SK-N-SH treated with all-trans-retinoic acid at 6 μM for 48 hours (cell line): ENCODE data around the gene MFRP.

Experiments
- ATAC-seq: fragments of 200-7000 bp; cut with Tn5 transposase; 3 replicates; pipeline ENCODE4 v1.9.1; 2020; ENCODE audit warnings: mild to moderate bottlenecking, moderate library complexity
- ARNTL ChIP-seq: fragments of 450-650 bp; formaldehyde crosslinking; IDR thresholded peaks from 2 replicates; pipeline ENCODE4 v1.5.0; 2020; ENCODE audit warnings: low read depth, mild to moderate bottlenecking, moderate library complexity, borderline replicate concordance
- BACH2 ChIP-seq: fragments of 250-450 bp; sonication (Bioruptor Pico); IDR thresholded peaks from 2 replicates; pipeline ENCODE4 v1.9.0; 2021; ENCODE audit warnings: mild to moderate bottlenecking, borderline replicate concordance
- CREB5 ChIP-seq: fragments of 250-450 bp; sonication (Bioruptor Pico); IDR thresholded peaks from 2 replicates; pipeline ENCODE4 v1.5.1; 2020; ENCODE audit warnings: low read depth, mild to moderate bottlenecking, moderate library complexity
- CSDC2 ChIP-seq: fragments of 250-450 bp; sonication (Bioruptor Pico); IDR thresholded peaks from 2 replicates; pipeline ENCODE4 v1.5.0; 2020; ENCODE audit warnings: mild to moderate bottlenecking, moderate library complexity
- ESRRG ChIP-seq: fragments of 250-450 bp; sonication (Bioruptor Pico); IDR thresholded peaks from 2 replicates; pipeline ENCODE4 v1.6.1; 2021; ENCODE audit warnings: mild to moderate bottlenecking
- GLIS3 ChIP-seq: fragments of 250-450 bp; sonication (Bioruptor Pico); IDR thresholded peaks from 2 replicates; pipeline ENCODE4 v1.5.0; 2020; ENCODE audit warnings: mild to moderate bottlenecking, moderate library complexity
- PATZ1 ChIP-seq: fragments of 250-450 bp; sonication (Bioruptor Pico); IDR thresholded peaks from 2 replicates; pipeline ENCODE4 v1.8.0; 2020; ENCODE audit warnings: mild to moderate bottlenecking, moderate library complexity, borderline replicate concordance
- POU6F1 ChIP-seq: fragments of 250-450 bp; sonication (Bioruptor Pico); IDR thresholded peaks from 2 replicates; pipeline ENCODE4 v1.8.0; 2021; ENCODE audit warnings: low read depth, mild to moderate bottlenecking, moderate library complexity, borderline replicate concordance
- PPARA ChIP-seq: fragments of 250-450 bp; sonication (Bioruptor Pico); IDR thresholded peaks from 2 replicates; pipeline ENCODE4 v1.5.0; 2020; ENCODE audit warnings: mild to moderate bottlenecking, borderline replicate concordance
- RARB ChIP-seq: fragments of 250-450 bp; sonication (Bioruptor Pico); IDR thresholded peaks from 2 replicates; pipeline ENCODE4 v1.8.0; 2021; ENCODE audit warnings: mild to moderate bottlenecking, moderate library complexity
- SNAI2 ChIP-seq: fragments of 250-450 bp; sonication (Bioruptor Pico); IDR thresholded peaks from 2 replicates; pipeline ENCODE4 v1.5.0; 2020; ENCODE audit warnings: mild to moderate bottlenecking, moderate library complexity
- TOX ChIP-seq: fragments of 250-450 bp; sonication (Bioruptor Pico); IDR thresholded peaks from 2 replicates; pipeline ENCODE4 v1.8.0; 2021; ENCODE audit warnings: mild to moderate bottlenecking, moderate library complexity, borderline replicate concordance
- TSHZ2 ChIP-seq: fragments of 250-450 bp; sonication (Bioruptor Pico); IDR thresholded peaks from 2 replicates; pipeline ENCODE4 v1.5.0; 2020; ENCODE audit warnings: mild to moderate bottlenecking, moderate library complexity
- ZC3H10 ChIP-seq: fragments of 250-450 bp; sonication (Bioruptor Pico); IDR thresholded peaks from 2 replicates; pipeline ENCODE4 v1.5.1; 2021; ENCODE audit warnings: mild to moderate bottlenecking, moderate library complexity
- ZFP3 ChIP-seq: fragments of 250-450 bp; sonication (Bioruptor Pico); IDR thresholded peaks from 2 replicates; pipeline ENCODE4 v1.5.0; 2020; ENCODE audit warnings: mild to moderate bottlenecking, moderate library complexity
- ZFP30 ChIP-seq: fragments of 450-650 bp; formaldehyde crosslinking; IDR thresholded peaks from 2 replicates; pipeline ENCODE4 v1.5.0; 2022; ENCODE audit warnings: mild to moderate bottlenecking, moderate library complexity
- ZNF70 ChIP-seq: fragments of 450-650 bp; formaldehyde crosslinking; IDR thresholded peaks from 2 replicates; pipeline ENCODE4 v1.5.0; 2020; ENCODE audit warnings: mild to moderate bottlenecking, moderate library complexity

Gene MFRP

GRCh38 chr11:119315131-119316015 lies 31.1 kb downstream of the MFRP start:
- no peak for TF ChIP-seq TSHZ2 (CRISPR knock-in tag)
- peak; percentile 38 for ATAC-seq

- TF ChIP-seq PATZ1 (CRISPR knock-in tag): no peak
- TF ChIP-seq ZFP30 (CRISPR knock-in tag): no peak
- TF ChIP-seq ZFP3 (CRISPR knock-in tag): no peak
- TF ChIP-seq ZC3H10 (CRISPR knock-in tag): no peak
- TF ChIP-seq CSDC2: no peak
- TF ChIP-seq ZNF70: no peak
- TF ChIP-seq ARNTL: no peak
- TF ChIP-seq GLIS3: no peak
- no peak for TF ChIP-seq RARB (CRISPR knock-in tag)
- TF ChIP-seq ESRRG (CRISPR knock-in tag): no peak
- no peak for TF ChIP-seq TOX (CRISPR knock-in tag)
- TF ChIP-seq TSHZ2 (CRISPR knock-in tag): no peak
- TF ChIP-seq POU6F1: no peak
- no peak for ATAC-seq
Measured at GRCh38 chr11:119314726-119315125, 31.8 kb downstream of the MFRP start.

- ATAC-seq: no peak
Measured at GRCh38 chr11:119310682-119311052, 35.8 kb downstream of the MFRP start.

GRCh38 chr11:119309953-119310681 lies 36.4 kb downstream of the MFRP start:
- ATAC-seq: no peak; the same call in 2 of the 3 replicates
- TF ChIP-seq BACH2 (CRISPR knock-in tag) (no peak), ZFP3 (CRISPR knock-in tag) (no peak), TOX (CRISPR knock-in tag) (no peak), ARNTL (no peak), ZNF70 (no peak), TSHZ2 (CRISPR knock-in tag) (no peak), CREB5 (CRISPR knock-in tag) (no peak), ZFP30 (CRISPR knock-in tag) (no peak), PATZ1 (CRISPR knock-in tag) (no peak), PPARA (CRISPR knock-in tag) (no peak), ZC3H10 (CRISPR knock-in tag) (no peak), SNAI2 (CRISPR knock-in tag) (no peak), GLIS3 (no peak)

More at GRCh38 chr11:119310682-119311052, 35.8 kb downstream of the MFRP start:
- TF ChIP-seq SNAI2 (CRISPR knock-in tag): no peak
- TF ChIP-seq ARNTL: no peak
- TF ChIP-seq, all 23 proteins: peak for 0
